H9 (cell line): ENCODE results near the gene ZSWIM5. TPM values are rescaled to one million over a fixed set of nuclear protein-coding genes. Genes with fewer than 3 reads are reported as not detected.

Experiments used
- DNase-seq: peaks from one replicate; pipeline ENCODE4 v3.0.0-alpha.2; 2017
- H2AFZ ChIP-seq: one replicate; pipeline ENCODE4 v1.6.1; 2013; ENCODE audit warnings: mild to moderate bottlenecking, low read length, control low read depth, moderate library complexity
- H2AK5ac ChIP-seq: 2 replicates; pipeline ENCODE4 v1.6.1; 2013; ENCODE audit warnings: low read length, control low read depth, mixed read lengths; ENCODE audit not compliant: insufficient read length
- H2BK120ac ChIP-seq: one replicate; pipeline ENCODE4 v1.6.1; 2013; ENCODE audit warnings: low read depth, mild to moderate bottlenecking, low read length, control low read depth, inconsistent platforms; ENCODE audit not compliant: poor library complexity, severe bottlenecking
- H2BK12ac ChIP-seq: 2 replicates; pipeline ENCODE4 v1.6.1; 2013; ENCODE audit warnings: low read length, control low read depth, mixed read lengths, low read depth; ENCODE audit not compliant: insufficient read length
- H2BK15ac ChIP-seq: 2 replicates; pipeline ENCODE4 v1.6.1; 2013; ENCODE audit warnings: low read depth, low read length, control low read depth
- H2BK20ac ChIP-seq: one replicate; pipeline ENCODE4 v1.6.1; 2013; ENCODE audit warnings: low read depth, mild to moderate bottlenecking, low read length, control low read depth, inconsistent platforms; ENCODE audit not compliant: poor library complexity, severe bottlenecking
- H2BK5ac ChIP-seq: 2 replicates; pipeline ENCODE4 v1.6.1; 2013; ENCODE audit warnings: low read length, control low read depth, mixed read lengths; ENCODE audit not compliant: insufficient read length
- H3K14ac ChIP-seq: 2 replicates; pipeline ENCODE4 v1.6.1; 2013; ENCODE audit warnings: low read length, control low read depth; ENCODE audit not compliant: insufficient read depth
- H3K18ac ChIP-seq: 2 replicates; pipeline ENCODE4 v1.6.1; 2013; ENCODE audit warnings: low read depth, mild to moderate bottlenecking, mixed read lengths, low read length, control low read depth; ENCODE audit not compliant: insufficient read length
- H3K23ac ChIP-seq: 2 replicates; pipeline ENCODE4 v1.6.1; 2013; ENCODE audit warnings: low read length, control low read depth, mixed read lengths, low read depth; ENCODE audit not compliant: insufficient read length
- H3K23me2 ChIP-seq: 2 replicates; pipeline ENCODE4 v1.6.1; 2013; ENCODE audit warnings: low read depth, mild to moderate bottlenecking, mixed read lengths, low read length, control low read depth; ENCODE audit not compliant: insufficient read length, poor library complexity, severe bottlenecking
- H3K27ac ChIP-seq: 2 replicates; pipeline ENCODE4 v1.5.1; 2013; ENCODE audit warnings: low read length, control low read depth, mixed read lengths, low read depth; ENCODE audit not compliant: insufficient read length
- H3K27me3 ChIP-seq: 2 replicates; pipeline ENCODE4 v1.6.1; 2013; ENCODE audit warnings: low read length, control low read depth, inconsistent platforms; ENCODE audit not compliant: insufficient read depth
- H3K4ac ChIP-seq: 2 replicates; pipeline ENCODE4 v1.6.1; 2013; ENCODE audit warnings: low read depth, mild to moderate bottlenecking, control low read depth, inconsistent platforms, low read length, moderate library complexity
- H3K4me1 ChIP-seq: 2 replicates; pipeline ENCODE4 v1.6.1; 2013; ENCODE audit warnings: low read length, control low read depth, inconsistent platforms; ENCODE audit not compliant: insufficient read depth
- H3K4me2 ChIP-seq: 2 replicates; pipeline ENCODE4 v1.6.1; 2013; ENCODE audit warnings: low read length, control low read depth, mixed read lengths; ENCODE audit not compliant: insufficient read length, insufficient read depth
- H3K56ac ChIP-seq: 2 replicates; pipeline ENCODE4 v1.6.1; 2013; ENCODE audit warnings: low read depth, mild to moderate bottlenecking, mixed read lengths, low read length, control low read depth; ENCODE audit not compliant: insufficient read length
- H3K79me1 ChIP-seq: 2 replicates; pipeline ENCODE4 v1.6.1; 2013; ENCODE audit warnings: low read depth, mild to moderate bottlenecking, moderate library complexity, low read length, control low read depth, inconsistent platforms; ENCODE audit not compliant: insufficient read depth, poor library complexity, severe bottlenecking
- H3K79me2 ChIP-seq: 2 replicates; pipeline ENCODE4 v1.6.1; 2013; ENCODE audit warnings: low read length, control low read depth, inconsistent platforms; ENCODE audit not compliant: insufficient read depth
- H3K9ac ChIP-seq: 2 replicates; pipeline ENCODE4 v1.6.1; 2013; ENCODE audit warnings: low read length, control low read depth, mixed read lengths; ENCODE audit not compliant: insufficient read length; ENCODE audit errors: extremely low read depth
- H3K9me3 ChIP-seq: one replicate; pipeline ENCODE4 v1.6.1; 2013; ENCODE audit warnings: low read depth, low read length, inconsistent platforms; ENCODE audit not compliant: control insufficient read depth
- H3T11ph ChIP-seq: one replicate; pipeline ENCODE4 v1.6.1; 2013; ENCODE audit warnings: mild to moderate bottlenecking, low read length, control low read depth, inconsistent platforms
- H4K20me1 ChIP-seq: one replicate; pipeline ENCODE4 v1.6.1; 2013; ENCODE audit not compliant: control insufficient read depth, insufficient read length, insufficient read depth
- H4K5ac ChIP-seq: 2 replicates; pipeline ENCODE4 v1.6.1; 2013; ENCODE audit warnings: low read depth, mild to moderate bottlenecking, mixed read lengths, low read length, control low read depth; ENCODE audit not compliant: insufficient read length
- H4K8ac ChIP-seq: replicated peaks from 2 replicates; pipeline ENCODE4 v1.6.1; 2013; ENCODE audit warnings: low read length, control low read depth, mixed read lengths, low read depth; ENCODE audit not compliant: insufficient read length
- H4K91ac ChIP-seq: 2 replicates; pipeline ENCODE4 v1.6.1; 2013; ENCODE audit warnings: low read depth, mild to moderate bottlenecking, moderate library complexity, mixed read lengths, low read length, control low read depth; ENCODE audit not compliant: insufficient read length
- H3K27ac Mint-ChIP-seq, 3 experiments: 2 replicates in 2 of 3; 3 replicates in 1 of 3; pipeline ENCODE4 v1.8.0; 2020 to 2021; ENCODE audit warnings: mixed read lengths in 3 of 3, mild to moderate bottlenecking in 1 of 3, moderate library complexity in 1 of 3
- H3K27me3 Mint-ChIP-seq: 2 replicates; pipeline ENCODE4 v1.8.0; 2021; ENCODE audit warnings: low read depth, mild to moderate bottlenecking, moderate library complexity, mixed read lengths
- H3K36me3 Mint-ChIP-seq, 3 experiments: 2 replicates in 2 of 3; 3 replicates in 1 of 3; pipeline ENCODE4 v1.8.0; 2020 to 2021; ENCODE audit warnings: low read depth in 3 of 3, mixed read lengths in 3 of 3; ENCODE audit not compliant: insufficient read depth in 1 of 3
- H3K4me1 Mint-ChIP-seq, 2 experiments: 2 replicates each; pipeline ENCODE4 v1.8.0; 2020; ENCODE audit warnings: mixed read lengths in 2 of 2
- H3K4me3 Mint-ChIP-seq, 2 experiments: 2 replicates in 1 of 2; 3 replicates in 1 of 2; pipeline ENCODE4 v1.8.0; 2020 to 2021; ENCODE audit warnings: mild to moderate bottlenecking in 2 of 2, mixed read lengths in 2 of 2, moderate library complexity in 1 of 2
- H3K9me3 Mint-ChIP-seq, 2 experiments: 2 replicates in 1 of 2; 3 replicates in 1 of 2; pipeline ENCODE4 v1.8.0; 2020; ENCODE audit warnings: mild to moderate bottlenecking in 2 of 2, mixed read lengths in 2 of 2, moderate library complexity in 1 of 2
- CTCF ChIP-seq: fragments of 200-600 bp; sonication (generic); conservative IDR thresholded peaks from 3 replicates; pipeline ENCODE4 v1.8.0; 2021; ENCODE audit warnings: antibody characterized with exemption, mild to moderate bottlenecking
- WGBS: extraction: QIAGEN DNeasy Blood & Tissue Kit; methylation state at CpG from one replicate; pipeline ENCODE4 v1.1.7; 2013; ENCODE audit warnings: missing lambda C conversion rate, low lambda C conversion rate, mixed read lengths; ENCODE audit not compliant: insufficient read length; ENCODE audit errors: extremely low coverage; 5-methylcytosine and 5-hydroxymethylcytosine counted together
- total RNA-seq: library from RNA; stranded (reverse); gene quantifications from 2 replicates; pipeline ENCODE4 v1.2.1, GENCODE V29; 2021

ZSWIM5 gene
- total RNA-seq, 1 experiment from 2014 or later = 3.5 TPM

GRCh38 chr1:45117766-45118165 is 88.6 kb downstream of the ZSWIM5 start:
- H3K79me1 ChIP-seq = no peaks in the 10 kb centered on the region
- H3K4me1 ChIP-seq = no peaks in the 10 kb centered on the region
- no peak overlapping the region for H3K23ac ChIP-seq
- WGBS = no CpG with 5 or more reads among the region's 1 CpG
- Mint-ChIP-seq H3K4me3 (no peak overlapping the region), H3K9me3 (peaks cover 12 to 14% of the 10 kb centered on the region in 2 experiments), H3K4me1 (peaks cover 9 to 13% of the 10 kb centered on the region in 2 experiments), H3K36me3 (peaks cover 5 to 17% (median 7%) of the 10 kb centered on the region in 3 experiments; a peak in 6 of 7 replicates), H3K27me3 (no peaks in the 10 kb centered on the region), H3K27ac (no peak overlapping the region)
- no peak overlapping the region for H3K4ac ChIP-seq
- H3K79me2 ChIP-seq = no peaks in the 10 kb centered on the region
- no peak overlapping the region for H4K8ac ChIP-seq
- no peak overlapping the region for H2BK12ac ChIP-seq
- no peak overlapping the region for H4K91ac ChIP-seq
- TF ChIP-seq CTCF = no peak
- H3K14ac ChIP-seq = no peak overlapping the region
- no peak overlapping the region for H3K18ac ChIP-seq
- no peak for DNase-seq
- H3K27ac ChIP-seq = no peak overlapping the region
- H3K9me3 ChIP-seq = no peaks in the 10 kb centered on the region
- H3K9ac ChIP-seq = no peak overlapping the region
- no peak overlapping the region for H2BK15ac ChIP-seq
- no peak overlapping the region for H2BK20ac ChIP-seq
- H3K27me3 ChIP-seq = no peaks in the 10 kb centered on the region
- H3K4me2 ChIP-seq = no peak overlapping the region
- no peak overlapping the region for H3K56ac ChIP-seq
- no peak overlapping the region for H2AK5ac ChIP-seq
- no peak overlapping the region for H2BK120ac ChIP-seq
- H3K23me2 ChIP-seq = no peaks in the 10 kb centered on the region
- H4K5ac ChIP-seq = no peak overlapping the region
- no peak overlapping the region for H2BK5ac ChIP-seq
- no peak overlapping the region for H2AFZ ChIP-seq
- no peaks in the 10 kb centered on the region for H4K20me1 ChIP-seq
- H3T11ph ChIP-seq = no peak overlapping the region
